NCI-H2227 treated with DMSO at 0.1 percent for 48 hours (cell line): ENCODE data around the gene MAD1L1.

ENCODE experiments used
- DNase-seq: peaks from one replicate; lab custom pipeline; 2025; lab: John Stamatoyannopoulos, UW

MAD1L1 gene

GRCh38 chr7:1779445-1779844, 453.3 kb downstream of the MAD1L1 start:
- no peak for DNase-seq

DNA sequence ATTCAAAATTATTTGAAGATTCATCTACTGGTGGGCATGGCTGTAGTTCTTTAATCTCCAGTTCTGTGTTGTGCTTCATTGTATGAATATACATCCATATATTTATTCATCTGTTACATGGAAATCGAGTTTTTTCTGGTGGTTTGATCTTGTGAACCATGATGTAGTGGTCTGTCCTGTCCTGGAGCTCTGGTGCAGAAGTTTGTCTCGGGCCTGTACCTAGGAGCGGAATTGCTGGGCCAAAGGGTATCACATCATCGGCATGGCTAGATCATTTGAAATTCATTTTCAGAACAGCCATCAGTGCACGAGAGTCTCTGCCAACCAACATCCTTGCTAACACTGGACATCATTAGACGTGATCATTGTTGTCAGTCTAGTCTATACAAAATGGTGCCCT, 455.6 kb downstream of the MAD1L1 start:
- no peak for DNase-seq

- DNase-seq, result no peak
Observed at GRCh38 chr7:1775389-1775788, 457.4 kb downstream of the MAD1L1 start.

DNA sequence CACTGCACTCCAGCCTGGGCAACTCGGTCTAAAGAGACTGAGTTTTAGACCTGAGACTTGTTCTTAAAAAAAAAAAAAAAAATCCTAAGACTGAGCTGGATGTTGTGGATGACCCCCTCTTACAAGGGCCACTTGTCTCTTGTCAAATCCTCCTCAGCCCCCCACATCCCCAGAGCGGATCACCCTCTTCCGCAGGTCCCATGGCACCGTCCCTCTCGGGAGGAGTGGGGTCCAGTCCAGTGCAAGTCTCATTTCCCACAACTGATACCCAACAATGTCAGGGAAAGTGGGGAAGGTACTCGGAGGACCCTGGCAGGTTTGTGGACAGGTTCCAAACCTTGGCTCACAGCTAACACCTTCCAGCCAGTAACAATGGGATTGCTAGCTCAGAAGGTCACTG, 462.4 kb downstream of the MAD1L1 start:
- no peak for DNase-seq

DNA sequence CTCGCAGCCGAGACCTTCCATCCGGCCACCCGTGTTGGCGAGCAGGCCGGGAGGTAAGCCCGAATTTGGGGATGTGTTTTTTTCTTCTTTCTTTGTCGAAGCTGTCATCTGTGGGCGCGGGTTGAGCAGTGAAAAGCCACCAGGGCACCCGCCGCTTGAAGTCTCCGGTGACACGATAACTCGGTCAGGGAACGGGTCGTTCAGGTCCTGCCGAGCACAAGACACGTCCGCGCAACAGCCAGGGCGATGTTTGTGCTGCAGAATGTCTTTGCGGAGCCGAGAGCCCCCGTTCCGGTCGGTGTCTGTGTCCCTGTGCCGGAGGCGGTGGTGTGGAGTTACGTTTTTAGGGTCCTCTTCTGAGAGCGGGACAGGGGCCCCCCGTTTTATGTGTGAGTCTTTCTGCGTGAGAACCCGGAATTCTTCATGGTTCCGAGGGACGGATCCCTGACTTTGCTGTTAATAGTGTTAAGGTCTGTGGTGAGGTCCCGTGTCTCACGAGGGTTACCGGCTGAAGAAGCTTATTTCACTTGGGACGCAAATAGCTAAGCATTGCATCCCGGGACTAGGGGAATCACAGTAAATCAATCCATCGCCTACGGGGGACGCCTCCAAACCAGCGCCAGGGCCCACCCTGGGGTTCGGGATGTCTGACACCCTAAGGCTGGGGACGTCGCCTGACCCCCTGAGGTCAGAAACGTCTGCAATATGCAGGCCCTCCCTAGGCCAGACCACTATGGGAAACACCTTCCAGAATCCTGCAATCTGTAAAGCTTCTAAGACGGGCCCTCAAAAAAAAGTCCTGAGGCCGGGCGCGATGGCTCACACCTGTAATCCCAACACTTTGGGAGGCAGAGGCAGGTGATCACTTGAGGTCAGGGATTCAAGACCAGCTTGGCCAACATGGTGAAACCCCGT, 463.2 kb downstream of the MAD1L1 start:
- DNase-seq, result no peak

GRCh38 chr7:1768832-1769231, 463.9 kb downstream of the MAD1L1 start:
- DNase-seq, result no peak

DNA sequence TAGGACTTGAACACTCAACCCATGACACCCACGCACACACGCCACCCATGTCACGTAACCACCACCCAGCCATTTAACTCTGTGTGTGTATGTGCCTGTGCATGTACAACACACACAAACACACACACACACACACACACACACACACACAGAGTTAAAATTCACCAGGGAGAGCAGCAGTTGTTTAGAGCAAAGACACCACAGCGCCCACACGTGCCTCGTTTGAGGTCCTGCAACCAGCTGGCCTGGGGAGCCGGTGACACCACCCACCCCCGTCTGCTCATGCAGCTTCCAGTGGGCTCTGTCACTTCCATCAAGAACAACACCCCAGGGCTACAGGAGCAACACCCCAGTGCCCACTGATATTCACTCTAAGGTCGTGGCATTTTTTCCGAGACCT, 465.2 kb downstream of the MAD1L1 start:
- DNase-seq, result no peak
